ENCODE data around the gene ERLEC1. TPM values are rescaled to one million over a fixed set of nuclear protein-coding genes. Genes with fewer than 3 reads are reported as not detected.
A peak's percentile ranks its signal among the peaks of the same experiment; 100 is the strongest.

Gene ERLEC1
- total RNA-seq, 1 donor from 2014 or later, result 54.2 TPM

- Mint-ChIP-seq H3K9me3 (ENCODE audit: unreplicated experiment) (no peaks in the 10 kb centered on the region), H3K4me3 (ENCODE audit: unreplicated experiment) (peak overlapping the region; percentile 91), H3K4me1 (ENCODE audit: low read depth, unreplicated experiment) (peaks cover 22% of the 10 kb centered on the region), H3K36me3 (ENCODE audit: low read depth, unreplicated experiment) (peaks cover 2% of the 10 kb centered on the region), H3K27ac (ENCODE audit: unreplicated experiment) (peak overlapping the region; percentile 47), H3K27me3 (ENCODE audit: low read depth, unreplicated experiment) (no peaks in the 10 kb centered on the region)
- Histone ChIP-seq H3K4me1 (ENCODE audit: insufficient read depth, low read length) (peaks cover 19% of the 10 kb centered on the region), H3K4me2 (ENCODE audit: low read length) (peak overlapping the region; percentile 90), H3K27ac (ENCODE audit: low read depth, low read length) (peak overlapping the region; percentile 94), H2AFZ (ENCODE audit: low read depth, low read length) (peak overlapping the region; percentile 94), H3K79me2 (ENCODE audit: insufficient read depth, low read length) (peaks cover 100% of the 10 kb centered on the region), H3K36me3 (ENCODE audit: insufficient read depth, low read length) (no peaks in the 10 kb centered on the region), H3K4me3 (ENCODE audit: insufficient read depth, low read depth, low read length) (peak overlapping the region; percentile 99), H4K20me1 (ENCODE audit: insufficient read depth, low read length) (peaks cover 41% of the 10 kb centered on the region), H3K9ac (ENCODE audit: low read length) (peak overlapping the region; percentile 98), H3K9me3 (ENCODE audit: insufficient read depth, low read depth, low read length) (no peaks in the 10 kb centered on the region), H3K27me3 (ENCODE audit: insufficient read depth, low read length) (no peaks in the 10 kb centered on the region)
- no peak for FAIRE-seq
- TF ChIP-seq CTCF (IDR thresholded peaks at IDR 0.05; ENCODE audit: insufficient read depth, low read depth, low read length) (no peak), EZH2 (IDR thresholded peaks at IDR 0.05; ENCODE audit: insufficient read depth, low read length) (no peak)
- DNase-seq (ENCODE audit: low read depth), result peak; percentile 44
Measured at GRCh38 chr2:53787614-53788289, 908 bp downstream of the ERLEC1 start.

GRCh38 chr2:53793261-53793660 lies 6.4 kb downstream of the ERLEC1 start:
- Mint-ChIP-seq H3K36me3 (ENCODE audit: low read depth, unreplicated experiment) (peaks cover 2% of the 10 kb centered on the region), H3K9me3 (ENCODE audit: unreplicated experiment) (no peaks in the 10 kb centered on the region), H3K4me3 (ENCODE audit: unreplicated experiment) (no peak overlapping the region), H3K27me3 (ENCODE audit: low read depth, unreplicated experiment) (no peaks in the 10 kb centered on the region), H3K4me1 (ENCODE audit: low read depth, unreplicated experiment) (peaks cover 4% of the 10 kb centered on the region), H3K27ac (ENCODE audit: unreplicated experiment) (no peak overlapping the region)
- DNase-seq (ENCODE audit: low read depth), result no peak
- no peak overlapping the region for H3K27ac ChIP-seq (ENCODE audit: low read depth, low read length)
- H2AFZ ChIP-seq (ENCODE audit: low read depth, low read length), result no peak overlapping the region
- peaks cover 2% of the 10 kb centered on the region for H3K4me1 ChIP-seq (ENCODE audit: insufficient read depth, low read length)
- no peak overlapping the region for H3K9ac ChIP-seq (ENCODE audit: low read length)
- peaks cover 60% of the 10 kb centered on the region for H3K79me2 ChIP-seq (ENCODE audit: insufficient read depth, low read length)
- no peaks in the 10 kb centered on the region for H3K27me3 ChIP-seq (ENCODE audit: insufficient read depth, low read length)
- no peak overlapping the region for H3K4me2 ChIP-seq (ENCODE audit: low read length)
- H3K9me3 ChIP-seq (ENCODE audit: insufficient read depth, low read depth, low read length), result no peaks in the 10 kb centered on the region
- H3K4me3 ChIP-seq (ENCODE audit: insufficient read depth, low read depth, low read length), result no peak overlapping the region
- peaks cover 30% of the 10 kb centered on the region for H4K20me1 ChIP-seq (ENCODE audit: insufficient read depth, low read length)
- peaks cover 20% of the 10 kb centered on the region for H3K36me3 ChIP-seq (ENCODE audit: insufficient read depth, low read length)
- TF ChIP-seq CTCF (IDR thresholded peaks at IDR 0.05; ENCODE audit: insufficient read depth, low read depth, low read length) (no peak), EZH2 (IDR thresholded peaks at IDR 0.05; ENCODE audit: insufficient read depth, low read length) (no peak)
- FAIRE-seq, result no peak

GRCh38 chr2:53793821-53794220 lies 7.0 kb downstream of the ERLEC1 start:
- H3K27ac ChIP-seq (ENCODE audit: low read depth, low read length), result no peak overlapping the region
- no peak overlapping the region for H3K9ac ChIP-seq (ENCODE audit: low read length)
- no peaks in the 10 kb centered on the region for H3K36me3 Mint-ChIP-seq (ENCODE audit: low read depth, unreplicated experiment)
- no peak overlapping the region for H2AFZ ChIP-seq (ENCODE audit: low read depth, low read length)
- H3K36me3 ChIP-seq (ENCODE audit: insufficient read depth, low read length), result peaks cover 24% of the 10 kb centered on the region
- no peaks in the 10 kb centered on the region for H3K9me3 Mint-ChIP-seq (ENCODE audit: unreplicated experiment)
- no peak for TF ChIP-seq EZH2 (IDR thresholded peaks at IDR 0.05; ENCODE audit: insufficient read depth, low read length)
- no peak for TF ChIP-seq CTCF (IDR thresholded peaks at IDR 0.05; ENCODE audit: insufficient read depth, low read depth, low read length)
- no peaks in the 10 kb centered on the region for H3K27me3 Mint-ChIP-seq (ENCODE audit: low read depth, unreplicated experiment)
- H3K79me2 ChIP-seq (ENCODE audit: insufficient read depth, low read length), result peaks cover 55% of the 10 kb centered on the region
- no peaks in the 10 kb centered on the region for H3K27me3 ChIP-seq (ENCODE audit: insufficient read depth, low read length)
- FAIRE-seq, result no peak
- no peak overlapping the region for H3K4me2 ChIP-seq (ENCODE audit: low read length)
- no peak overlapping the region for H3K27ac Mint-ChIP-seq (ENCODE audit: unreplicated experiment)
- H3K4me3 ChIP-seq (ENCODE audit: insufficient read depth, low read depth, low read length), result no peak overlapping the region
- peaks cover 27% of the 10 kb centered on the region for H4K20me1 ChIP-seq (ENCODE audit: insufficient read depth, low read length)
- H3K4me3 Mint-ChIP-seq (ENCODE audit: unreplicated experiment), result no peak overlapping the region
- no peaks in the 10 kb centered on the region for H3K4me1 Mint-ChIP-seq (ENCODE audit: low read depth, unreplicated experiment)
- no peaks in the 10 kb centered on the region for H3K4me1 ChIP-seq (ENCODE audit: insufficient read depth, low read length)
- H3K9me3 ChIP-seq (ENCODE audit: insufficient read depth, low read depth, low read length), result no peaks in the 10 kb centered on the region
- no peak for DNase-seq (ENCODE audit: low read depth)

Measured in astrocyte (in vitro differentiated cells and primary cell).